T-cell (primary cell): Measurements from ENCODE around the gene LRCH3. TPM values are rescaled to one million over a fixed set of nuclear protein-coding genes. Genes with fewer than 3 reads are reported as not detected.

ENCODE experiments used
- ATAC-seq, 4 experiments: fragments of 200-7000 bp in 3 of 4; fragments of 150-1000 bp in 1 of 4; cut with Tn5 transposase; replicated peaks in 1 of 4; 1 replicate in 3 of 4; 2 replicates in 1 of 4; pipeline ENCODE4 v1.10.0; 2021; ENCODE audit warnings: moderate library complexity in 3 of 4, mild to moderate bottlenecking in 2 of 4, moderate number of reproducible peaks in 1 of 4
- CTCF ChIA-PET, 2 donors: fragments of 300-600 bp; sonication (Branson Sonifier 250); formaldehyde crosslinking; loops; one replicate each; lab custom pipeline; 2022; ENCODE audit warnings: antibody characterized with exemption in 2 of 2; lab: Charles Lee
- POLR2A ChIA-PET, 2 donors: fragments of 300-600 bp; sonication (Branson Sonifier 250); formaldehyde crosslinking; loops; one replicate each; lab custom pipeline; 2022; ENCODE audit warnings: antibody characterized with exemption in 2 of 2; lab: Charles Lee
- DNase-seq, 35 experiments: peaks; one replicate each; pipeline versions ENCODE4 v3.0.0 to v3.0.0-alpha.2; 2013 to 2023
- H3K27ac ChIP-seq: one replicate; pipeline ENCODE4 v1.5.1; 2013; ENCODE audit warnings: low read length
- H3K27me3 ChIP-seq, 2 experiments: replicated peaks in 1 of 2; 1 replicate in 1 of 2; 2 replicates in 1 of 2; pipeline versions ENCODE4 v1.6.1 to v1.7.0; 2013; ENCODE audit warnings: low read length in 1 of 2, mixed read lengths in 1 of 2; ENCODE audit not compliant: control insufficient read depth in 2 of 2, insufficient read depth in 2 of 2; ENCODE audit errors: extremely low read depth in 1 of 2
- H3K36me3 ChIP-seq, 2 donors: 1 replicate in 1 of 2; 2 replicates in 1 of 2; pipeline versions ENCODE4 v1.6.1 to v1.7.0; 2013; ENCODE audit warnings: low read length in 1 of 2; ENCODE audit not compliant: control insufficient read depth in 2 of 2, insufficient read depth in 1 of 2; ENCODE audit errors: extremely low read depth in 1 of 2
- H3K4me1 ChIP-seq, 2 experiments: 1 replicate in 1 of 2; 2 replicates in 1 of 2; pipeline versions ENCODE4 v1.6.1 to v1.7.0; 2013; ENCODE audit warnings: low read length in 2 of 2, mixed read lengths in 1 of 2; ENCODE audit not compliant: insufficient read depth in 2 of 2, control insufficient read depth in 1 of 2; ENCODE audit errors: extremely low read depth in 1 of 2
- H3K4me3 ChIP-seq, 2 donors: 1 replicate in 1 of 2; 2 replicates in 1 of 2; pipeline versions ENCODE4 v1.5.1 to v1.7.0; 2013; ENCODE audit warnings: mild to moderate bottlenecking in 2 of 2, low read length in 1 of 2, moderate library complexity in 1 of 2; ENCODE audit not compliant: control insufficient read depth in 1 of 2; ENCODE audit errors: extremely low read depth in 1 of 2
- H3K9me3 ChIP-seq: 2 replicates; pipeline ENCODE4 v1.7.0; 2013
- H3K27ac Mint-ChIP-seq, 2 donors: one replicate each; pipeline ENCODE4 v1.8.0; 2020 to 2021; ENCODE audit warnings: mild to moderate bottlenecking in 2 of 2, mixed read lengths in 2 of 2
- H3K27me3 Mint-ChIP-seq, 2 donors: one replicate each; pipeline ENCODE4 v1.8.0; 2021 to 2022; ENCODE audit warnings: mixed read lengths in 2 of 2
- H3K36me3 Mint-ChIP-seq: one replicate; pipeline ENCODE4 v1.8.0; 2021; ENCODE audit warnings: mixed read lengths
- H3K4me1 Mint-ChIP-seq, 3 donors: one replicate each; pipeline ENCODE4 v1.8.0; 2020 to 2022; ENCODE audit warnings: mixed read lengths in 3 of 3, mild to moderate bottlenecking in 1 of 3
- H3K4me3 Mint-ChIP-seq, 3 donors: one replicate each; pipeline ENCODE4 v1.8.0; 2020 to 2022; ENCODE audit warnings: mild to moderate bottlenecking in 3 of 3, mixed read lengths in 3 of 3, moderate library complexity in 3 of 3
- H3K9me3 Mint-ChIP-seq, 3 donors: one replicate each; pipeline ENCODE4 v1.8.0; 2020 to 2022; ENCODE audit warnings: mixed read lengths in 3 of 3
- WGBS: methylation state at CpG from one replicate; pipeline ENCODE4 v1.1.5; 2013; ENCODE audit warnings: missing lambda C conversion rate; ENCODE audit not compliant: insufficient coverage; 5-methylcytosine and 5-hydroxymethylcytosine counted together
- total RNA-seq, 35 experiments: library from RNA in 6 of 35; stranded (reverse) in 6 of 35; fragments of 120-200 nt in 1 of 35; gene quantifications; one replicate each; pipeline versions ENCODE4 v1.2.1 to v1.2.4 and lab custom pipeline; 2013 to 2026

The LRCH3 gene
- total RNA-seq, 5 donors from 2014 or later (not counting 1 experiment from before 2014, with no cell fraction given) = 51.4 to 75.1 (median 62.2) TPM

GRCh38 chr3:197749315-197749600 is 41.8 kb upstream of the LRCH3 start:
- no peaks in the 10 kb centered on the region for H3K9me3 Mint-ChIP-seq
- Histone ChIP-seq H3K9me3 (no peaks in the 10 kb centered on the region), H3K4me1 (peaks cover 5 to 29% of the 10 kb centered on the region in 2 experiments), H3K27ac (peak overlapping the region; percentile 78), H3K36me3 (no peaks in the 10 kb centered on the region), H3K4me3 (peak overlapping the region; percentile 63 to 78), H3K27me3 (no peaks in the 10 kb centered on the region)
- DNase-seq = peak in 32 of 35 experiments; percentile 61 to 89 (median 78)
- H3K27me3 Mint-ChIP-seq = no peaks in the 10 kb centered on the region
- CTCF ChIA-PET = interaction anchor here (0.6 to 1.5 kb wide), 7 partner anchors 34 to 585 kb away, joined by 3 to 8 read pairs (median 3); partner anchors contain the start of gene LRCH3 (in 1 of the 2)
- peak; percentile 57 to 78 (median 63) for ATAC-seq
- peaks cover 41 to 47% (median 42%) of the 10 kb centered on the region in 3 donors for H3K4me1 Mint-ChIP-seq
- peak overlapping the region; percentile 92 to 94 for H3K27ac Mint-ChIP-seq
- no peaks in the 10 kb centered on the region for H3K36me3 Mint-ChIP-seq
- peak overlapping the region; percentile 92 to 95 (median 93) for H3K4me3 Mint-ChIP-seq
- WGBS = 0% methylated on average over 18 of the region's 18 CpGs
- POLR2A ChIA-PET = interaction anchor here (0.6 kb wide), 2 partner anchors 51 to 60 kb away, joined by 3 to 4 read pairs; no protein-coding TSS in a partner anchor

GRCh38 chr3:197749601-197750395 is 41.3 kb upstream of the LRCH3 start, which contains the start of gene FYTTD1:
FYTTD1 (plus strand) TSS chr3:197749883; CDS start chr3:197749972, 89 bp downstream.
- Histone ChIP-seq H3K36me3 (no peaks in the 10 kb centered on the region), H3K27me3 (no peaks in the 10 kb centered on the region), H3K4me3 (peak within 1 kb of the TSS; percentile 63 to 78), H3K4me1 (peaks cover 5 to 32% of the 10 kb centered on the region in 2 experiments), H3K27ac (peak within 1 kb of the TSS; percentile 78), H3K9me3 (no peaks in the 10 kb centered on the region)
- ChIA-PET POLR2A (interaction anchor here in 1 of 2 donors (1.5 kb wide), 1 partner anchor 38 kb away, joined by 10 read pairs; no protein-coding TSS in a partner anchor), CTCF (interaction anchor here (0.6 to 1.5 kb wide), 11 partner anchors 19 to 585 kb away, joined by 3 to 8 read pairs (median 3); partner anchors contain the start of gene LRCH3 (in 1 of the 2))
- Mint-ChIP-seq H3K27ac (peak within 1 kb of the TSS; percentile 96 to 97), H3K9me3 (no peaks in the 10 kb centered on the region), H3K27me3 (no peaks in the 10 kb centered on the region), H3K4me3 (peak within 1 kb of the TSS; percentile 92 to 95 (median 93)), H3K4me1 (peaks cover 46 to 51% (median 47%) of the 10 kb centered on the region in 3 donors), H3K36me3 (no peaks in the 10 kb centered on the region)
- under 1% methylated on average over 103 of the region's 104 CpGs for WGBS
- peak; percentile 81 to 91 (median 90) for ATAC-seq
- peak; percentile 75 to 94 (median 83) for DNase-seq

GRCh38 chr3:197750396-197750831 is 40.6 kb upstream of the LRCH3 start:
- 0% methylated on average over 41 of the region's 43 CpGs for WGBS

GRCh38 chr3:197750858-197751737 is 40.0 kb upstream of the LRCH3 start:
- Histone ChIP-seq H3K27ac (peak overlapping the region; percentile 68), H3K36me3 (no peaks in the 10 kb centered on the region), H3K9me3 (no peaks in the 10 kb centered on the region), H3K27me3 (no peaks in the 10 kb centered on the region), H3K4me3 (peak overlapping the region; percentile 63 to 78), H3K4me1 (peaks cover 5 to 32% of the 10 kb centered on the region in 2 experiments)
- H3K4me1 Mint-ChIP-seq = peaks cover 53 to 60% (median 56%) of the 10 kb centered on the region in 3 donors
- peak overlapping the region; percentile 96 to 97 for H3K27ac Mint-ChIP-seq
- H3K27me3 Mint-ChIP-seq = no peaks in the 10 kb centered on the region
- CTCF ChIA-PET = interaction anchor here in 1 of 2 donors (0.7 to 1.3 kb wide), 5 partner anchors 27 to 76 kb away, joined by 3 to 6 read pairs (median 4); partner anchors contain the start of gene LRCH3
- WGBS = 4% methylated on average over 13 of the region's 36 CpGs
- ATAC-seq (no peak), DNase-seq (peak in 22 of 35 experiments; percentile 3 to 47 (median 16))
- POLR2A ChIA-PET = interaction anchor here (0.6 to 1.5 kb wide), 2 partner anchors 32 to 39 kb away, joined by 4 to 10 read pairs; no protein-coding TSS in a partner anchor
- H3K4me3 Mint-ChIP-seq = peak overlapping the region; percentile 92 to 95 (median 93)
- H3K36me3 Mint-ChIP-seq = peaks cover 1% of the 10 kb centered on the region
- H3K9me3 Mint-ChIP-seq = no peaks in the 10 kb centered on the region

More at GRCh38 chr3:197750396-197750831, 40.6 kb upstream of the LRCH3 start:
- ATAC-seq (peak; percentile 43 to 57 (median 48)), DNase-seq (peak; percentile 23 to 79 (median 52))
- CTCF ChIA-PET = interaction anchor here (0.6 to 1.3 kb wide), 7 partner anchors 20 to 199 kb away, joined by 3 to 6 read pairs (median 4); partner anchors contain the start of gene LRCH3 (in 1 of the 2)
- peak overlapping the region; percentile 68 for H3K27ac ChIP-seq
- Mint-ChIP-seq H3K27me3 (no peaks in the 10 kb centered on the region), H3K9me3 (no peaks in the 10 kb centered on the region), H3K27ac (peak overlapping the region; percentile 96 to 97), H3K4me1 (peaks cover 49 to 56% (median 51%) of the 10 kb centered on the region in 3 donors), H3K36me3 (no peaks in the 10 kb centered on the region), H3K4me3 (peak overlapping the region; percentile 92 to 95 (median 93))
- peaks cover 5 to 32% of the 10 kb centered on the region in 2 experiments for H3K4me1 ChIP-seq
- peak overlapping the region; percentile 63 to 78 for H3K4me3 ChIP-seq
- no peaks in the 10 kb centered on the region for H3K36me3 ChIP-seq
- H3K27me3 ChIP-seq = no peaks in the 10 kb centered on the region
- POLR2A ChIA-PET = interaction anchor here in 1 of 2 donors (1.5 kb wide), 1 partner anchor 38 kb away, joined by 10 read pairs; no protein-coding TSS in a partner anchor
- no peaks in the 10 kb centered on the region for H3K9me3 ChIP-seq

- H3K36me3 Mint-ChIP-seq = peaks cover 5% of the 10 kb centered on the region
- Histone ChIP-seq H3K36me3 (peaks cover 0 to 8% of the 10 kb centered on the region in 2 donors), H3K27ac (no peak overlapping the region), H3K9me3 (no peaks in the 10 kb centered on the region), H3K4me3 (no peak overlapping the region), H3K27me3 (no peaks in the 10 kb centered on the region), H3K4me1 (peaks cover 5 to 32% of the 10 kb centered on the region in 2 experiments)
- WGBS = 100% methylated on average over 1 of the region's 5 CpGs
- ChIA-PET CTCF (no interaction called here), POLR2A (no interaction called here)
- peak overlapping the region; percentile 65 to 95 (median 67) for H3K4me3 Mint-ChIP-seq
- peaks cover 63 to 65% (median 65%) of the 10 kb centered on the region in 3 donors for H3K4me1 Mint-ChIP-seq
- ATAC-seq = no peak
- H3K9me3 Mint-ChIP-seq = no peaks in the 10 kb centered on the region
- no peak for DNase-seq
- no peaks in the 10 kb centered on the region for H3K27me3 Mint-ChIP-seq
- H3K27ac Mint-ChIP-seq = peak overlapping the region; percentile 78 to 85
Observed at GRCh38 chr3:197752107-197752506, 38.9 kb upstream of the LRCH3 start.
